IgD-negative memory B cell (primary cell): ENCODE results near the gene GRIN1. TPM values are rescaled to one million over a fixed set of nuclear protein-coding genes. Genes with fewer than 3 reads are reported as not detected.

ENCODE experiments used
- H3K27ac Mint-ChIP-seq, 3 donors: one replicate each; pipeline ENCODE4 v1.8.0; 2020 to 2022; ENCODE audit warnings: mild to moderate bottlenecking in 3 of 3, mixed read lengths in 3 of 3, moderate library complexity in 1 of 3
- H3K27me3 Mint-ChIP-seq: one replicate; pipeline ENCODE4 v1.8.0; 2021; ENCODE audit warnings: mixed read lengths
- H3K36me3 Mint-ChIP-seq: one replicate; pipeline ENCODE4 v1.8.0; 2020; ENCODE audit warnings: mild to moderate bottlenecking, mixed read lengths
- H3K4me1 Mint-ChIP-seq, 3 donors: one replicate each; pipeline ENCODE4 v1.8.0; 2020 to 2022; ENCODE audit warnings: mixed read lengths in 3 of 3, mild to moderate bottlenecking in 1 of 3
- H3K4me3 Mint-ChIP-seq, 4 donors: one replicate each; pipeline ENCODE4 v1.8.0; 2020 to 2022; ENCODE audit warnings: mild to moderate bottlenecking in 4 of 4, mixed read lengths in 4 of 4, moderate library complexity in 3 of 4
- H3K9me3 Mint-ChIP-seq, 3 donors: one replicate each; pipeline ENCODE4 v1.8.0; 2020 to 2021; ENCODE audit warnings: mixed read lengths in 3 of 3, mild to moderate bottlenecking in 1 of 3
- polyA plus RNA-seq: library from polyadenylated mRNA; unstranded; fragments of 300-500 nt; fragmentation: Illumina TruSeq; gene quantifications from one replicate; pipeline ENCODE4 v1.2.3, GENCODE V29; 2021

Gene GRIN1
- polyA plus RNA-seq, 1 donor from 2014 or later = not detected

GRCh38 chr9:137108608-137109249 is 30.2 kb upstream of the GRIN1 start:
- Mint-ChIP-seq H3K9me3 (no peaks in the 10 kb centered on the region), H3K27ac (peak overlapping the region in 1 of 3 donors; percentile 28), H3K4me3 (peak overlapping the region in 1 of 4 donors; percentile 50), H3K4me1 (peaks cover 0 to 4% (median 4%) of the 10 kb centered on the region in 3 donors), H3K36me3 (no peaks in the 10 kb centered on the region), H3K27me3 (no peaks in the 10 kb centered on the region)

DNA sequence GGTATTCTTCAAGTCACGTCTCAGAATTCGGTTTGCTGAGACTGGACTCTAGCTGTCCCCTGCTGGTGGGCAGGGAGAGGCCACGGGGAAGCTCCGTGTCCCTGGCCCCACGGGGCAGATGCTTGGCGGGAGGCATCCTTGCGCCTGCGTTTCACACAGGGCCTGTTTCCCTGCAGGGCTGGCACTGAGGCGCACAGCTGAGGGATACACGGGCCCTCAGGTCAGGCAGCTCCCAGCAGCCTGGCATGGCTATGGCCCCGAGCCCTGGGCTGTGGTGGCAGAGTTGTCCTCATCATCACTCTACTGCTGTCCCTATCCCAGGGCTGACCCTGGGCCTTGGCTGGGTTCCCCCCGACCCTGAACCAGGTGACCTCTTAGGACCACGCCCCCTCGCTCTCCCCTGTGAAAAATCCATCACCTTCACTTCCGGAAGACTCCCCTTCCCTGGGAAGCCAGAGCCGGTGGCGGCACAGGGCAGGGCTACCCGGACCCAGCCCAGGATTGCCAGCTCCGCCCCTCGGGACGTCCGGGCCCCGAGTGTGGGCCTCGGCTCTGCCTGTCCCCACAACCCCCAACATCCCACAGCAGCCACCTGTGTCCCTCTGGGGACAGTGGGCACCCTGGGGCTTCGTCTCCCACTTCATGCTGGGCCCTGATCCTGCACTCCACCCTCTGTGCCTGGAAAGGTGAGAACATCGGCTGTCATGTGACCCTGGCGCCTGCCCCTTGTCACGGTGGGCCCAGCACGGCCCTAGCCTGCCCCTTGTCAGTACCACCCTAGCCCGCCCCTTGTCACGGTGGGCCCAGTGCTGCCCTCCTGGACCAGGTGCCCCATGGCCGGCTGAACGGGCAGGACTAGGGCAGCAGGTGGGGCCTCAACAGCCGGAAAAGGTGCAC is 29.5 kb upstream of the GRIN1 start:
- Mint-ChIP-seq H3K27me3 (no peaks in the 10 kb centered on the region), H3K4me3 (peak overlapping the region in 1 of 4 donors; percentile 50), H3K9me3 (no peaks in the 10 kb centered on the region), H3K27ac (peak overlapping the region in 1 of 3 donors; percentile 28), H3K36me3 (no peaks in the 10 kb centered on the region), H3K4me1 (peaks cover 0 to 4% (median 4%) of the 10 kb centered on the region in 3 donors)

DNA sequence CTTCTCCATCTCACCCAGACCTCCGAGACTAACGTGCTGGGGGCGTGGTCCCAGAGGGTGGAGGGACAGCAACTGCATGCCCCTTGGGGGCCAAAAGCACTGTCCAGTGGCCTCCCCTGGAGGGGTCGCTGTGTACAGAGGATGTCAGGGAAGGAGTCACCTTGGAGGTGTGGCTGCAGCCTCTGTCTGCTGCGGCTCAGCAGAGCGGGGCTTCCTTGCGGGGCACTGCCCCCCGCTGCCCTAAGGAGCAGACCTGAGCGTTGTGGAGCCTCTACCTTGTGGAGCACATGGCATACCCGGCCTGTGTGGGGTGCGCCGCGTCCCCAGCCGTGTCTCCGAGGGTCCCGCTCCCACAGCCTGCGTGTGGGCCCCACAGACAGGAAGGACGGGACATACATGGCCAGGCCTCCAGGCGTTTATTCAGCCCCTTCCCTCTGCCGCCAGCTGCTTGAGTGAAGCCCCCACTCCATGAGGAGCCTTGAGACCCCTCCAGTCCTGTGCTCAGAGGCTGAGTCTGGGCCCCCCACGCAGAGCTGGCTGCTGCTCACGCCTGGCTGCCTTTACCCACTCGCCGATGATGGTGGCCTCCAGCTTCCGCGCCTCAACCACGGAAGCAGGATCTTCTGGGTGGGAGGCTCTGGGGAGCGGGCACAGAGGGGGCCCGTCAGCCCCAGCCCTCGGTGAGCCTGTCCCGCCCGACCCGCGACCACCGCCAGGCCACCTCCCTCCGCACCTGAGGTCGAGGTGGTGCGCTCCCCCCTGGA is 28.6 kb upstream of the GRIN1 start:
- H3K9me3 Mint-ChIP-seq = no peaks in the 10 kb centered on the region
- H3K36me3 Mint-ChIP-seq = no peaks in the 10 kb centered on the region
- no peak overlapping the region for H3K4me3 Mint-ChIP-seq
- H3K4me1 Mint-ChIP-seq = peaks cover 0 to 4% (median 4%) of the 10 kb centered on the region in 3 donors
- no peaks in the 10 kb centered on the region for H3K27me3 Mint-ChIP-seq
- no peak overlapping the region for H3K27ac Mint-ChIP-seq

DNA sequence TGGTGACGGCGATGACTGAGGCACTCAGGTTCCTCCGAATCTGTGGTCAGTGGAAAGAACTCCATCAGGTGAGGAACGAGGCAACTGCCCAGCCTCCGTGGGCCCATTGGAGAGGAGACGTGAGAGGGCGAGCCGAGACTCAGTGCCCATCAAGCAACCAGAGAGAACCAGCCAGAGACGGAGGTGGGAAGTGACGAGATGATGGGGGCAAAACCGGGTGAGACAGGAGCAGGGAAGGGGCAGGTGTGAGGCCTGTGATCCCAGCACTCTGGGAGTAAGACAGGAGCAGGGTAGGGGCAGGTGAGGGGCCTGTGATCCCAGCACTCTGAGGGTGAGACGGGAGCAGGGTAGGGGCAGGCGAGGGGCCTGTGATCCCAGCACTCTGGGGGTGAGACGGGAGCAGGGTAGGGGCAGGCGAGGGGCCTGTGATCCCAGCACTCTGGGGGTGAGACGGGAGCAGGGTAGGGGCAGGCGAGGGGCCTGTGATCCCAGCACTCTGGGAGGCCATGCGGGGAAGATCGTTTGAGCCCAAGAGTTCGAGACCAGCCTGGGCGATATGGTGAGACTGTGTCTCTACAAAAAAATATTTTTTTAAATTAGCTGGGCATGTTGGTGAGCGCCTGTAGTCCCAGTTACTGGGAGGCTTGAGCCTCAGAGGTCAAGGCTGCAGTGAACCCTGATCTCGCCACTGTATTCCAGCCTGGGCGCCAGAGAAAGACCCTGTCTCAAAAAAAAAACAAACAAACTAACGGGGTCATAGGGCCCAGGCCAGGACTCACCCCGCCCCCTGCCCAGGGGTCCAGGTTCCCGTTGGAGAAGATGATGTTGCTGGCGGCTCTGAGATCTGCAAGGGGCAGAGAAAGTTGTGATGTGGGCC is 27.8 kb upstream of the GRIN1 start:
- H3K4me3 Mint-ChIP-seq = peak overlapping the region in 2 of 4 donors; percentile 8 to 26
- no peaks in the 10 kb centered on the region for H3K9me3 Mint-ChIP-seq
- no peak overlapping the region for H3K27ac Mint-ChIP-seq
- no peaks in the 10 kb centered on the region for H3K36me3 Mint-ChIP-seq
- peaks cover 0 to 4% (median 4%) of the 10 kb centered on the region in 3 donors for H3K4me1 Mint-ChIP-seq
- no peaks in the 10 kb centered on the region for H3K27me3 Mint-ChIP-seq

- peak overlapping the region in 1 of 4 donors; percentile 26 for H3K4me3 Mint-ChIP-seq
- H3K27me3 Mint-ChIP-seq = no peaks in the 10 kb centered on the region
- H3K4me1 Mint-ChIP-seq = peaks cover 0 to 4% (median 4%) of the 10 kb centered on the region in 3 donors
- H3K36me3 Mint-ChIP-seq = no peaks in the 10 kb centered on the region
- peak overlapping the region in 1 of 3 donors; percentile 73 for H3K27ac Mint-ChIP-seq
- H3K9me3 Mint-ChIP-seq = no peaks in the 10 kb centered on the region
These were observed 27.0 kb upstream of the GRIN1 start for GRCh38 chr9:137111788-137112563.

- Mint-ChIP-seq H3K4me1 (peaks cover 0 to 4% (median 4%) of the 10 kb centered on the region in 3 donors), H3K27ac (peak overlapping the region in 1 of 3 donors; percentile 53), H3K27me3 (no peaks in the 10 kb centered on the region), H3K36me3 (no peaks in the 10 kb centered on the region), H3K9me3 (no peaks in the 10 kb centered on the region), H3K4me3 (peak overlapping the region; percentile 68 to 92 (median 82))
These were observed 26.2 kb upstream of the GRIN1 start for GRCh38 chr9:137112564-137113384.

DNA sequence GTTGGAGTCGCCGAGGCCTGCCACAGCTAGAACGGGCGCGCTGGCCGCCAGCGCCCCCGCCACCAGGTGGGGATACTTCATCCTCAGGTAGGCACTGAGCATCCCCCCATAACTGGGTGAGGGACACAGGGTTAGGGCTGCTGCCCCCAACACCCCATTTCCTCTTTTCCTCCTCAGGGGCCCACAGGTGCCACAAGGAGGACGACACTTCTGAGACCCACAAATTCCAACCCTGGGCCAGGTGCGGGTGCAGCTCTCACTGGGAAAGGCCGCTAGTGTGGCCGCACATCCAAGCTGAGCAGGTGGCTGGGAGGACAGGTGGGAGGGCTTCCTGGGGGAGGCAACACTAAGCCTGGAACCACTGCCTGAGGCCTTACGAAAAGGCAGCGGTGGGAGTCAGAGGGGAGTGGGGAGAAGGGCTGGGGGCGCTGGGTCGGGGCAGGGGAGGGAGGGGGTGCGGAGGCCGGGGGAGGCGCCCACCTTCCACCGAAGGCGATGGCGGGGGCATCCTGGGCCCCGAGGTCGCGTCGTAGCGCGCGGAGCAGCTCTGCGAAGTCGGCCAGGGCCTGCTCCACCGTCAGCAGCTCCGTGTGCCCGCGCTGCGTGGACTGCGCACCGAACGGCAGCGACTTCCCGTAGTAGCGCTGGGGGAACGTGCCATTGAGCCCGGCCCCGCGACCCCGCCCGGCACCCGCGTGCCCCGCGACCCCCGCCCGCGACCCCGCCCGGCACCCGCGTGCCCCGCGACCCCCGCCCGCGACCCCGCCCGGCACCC is 25.4 kb upstream of the GRIN1 start:
- Mint-ChIP-seq H3K36me3 (no peaks in the 10 kb centered on the region), H3K27ac (peak overlapping the region in 1 of 3 donors; percentile 53), H3K4me1 (peaks cover 0 to 4% (median 4%) of the 10 kb centered on the region in 3 donors), H3K4me3 (peak overlapping the region; percentile 68 to 92 (median 82)), H3K9me3 (no peaks in the 10 kb centered on the region), H3K27me3 (no peaks in the 10 kb centered on the region)

GRCh38 chr9:137114220-137114612 is 24.7 kb upstream of the GRIN1 start:
- no peaks in the 10 kb centered on the region for H3K27me3 Mint-ChIP-seq
- H3K36me3 Mint-ChIP-seq = no peaks in the 10 kb centered on the region
- H3K9me3 Mint-ChIP-seq = no peaks in the 10 kb centered on the region
- peaks cover 6 to 8% (median 8%) of the 10 kb centered on the region in 3 donors for H3K4me1 Mint-ChIP-seq
- no peak overlapping the region for H3K27ac Mint-ChIP-seq
- H3K4me3 Mint-ChIP-seq = peak overlapping the region in 3 of 4 donors; percentile 12 to 79 (median 57)

- H3K9me3 Mint-ChIP-seq = no peaks in the 10 kb centered on the region
- peak within 1 kb of the TSS in 1 of 3 donors; percentile 56 for H3K27ac Mint-ChIP-seq
These were observed 24.2 kb upstream of the GRIN1 start, which contains the start of gene DPP7 for GRCh38 chr9:137114613-137115393. DPP7 (minus strand) TSS chr9:137114733; CDS start chr9:137114713, 20 bp downstream.

GRCh38 chr9:137115394-137116026 is 23.4 kb upstream of the GRIN1 start:
- no peaks in the 10 kb centered on the region for H3K9me3 Mint-ChIP-seq
- peaks cover 9 to 12% (median 10%) of the 10 kb centered on the region in 3 donors for H3K4me1 Mint-ChIP-seq
- peak overlapping the region in 2 of 4 donors; percentile 25 to 76 for H3K4me3 Mint-ChIP-seq
- no peaks in the 10 kb centered on the region for H3K27me3 Mint-ChIP-seq
- H3K27ac Mint-ChIP-seq = peak overlapping the region in 1 of 3 donors; percentile 56
- H3K36me3 Mint-ChIP-seq = no peaks in the 10 kb centered on the region

More at GRCh38 chr9:137114613-137115393, 24.2 kb upstream of the GRIN1 start, which contains the start of gene DPP7:
- Mint-ChIP-seq H3K27me3 (no peaks in the 10 kb centered on the region), H3K4me3 (peak within 1 kb of the TSS; percentile 68 to 92 (median 82)), H3K4me1 (peaks cover 9 to 12% (median 10%) of the 10 kb centered on the region in 3 donors), H3K36me3 (no peaks in the 10 kb centered on the region)

DNA sequence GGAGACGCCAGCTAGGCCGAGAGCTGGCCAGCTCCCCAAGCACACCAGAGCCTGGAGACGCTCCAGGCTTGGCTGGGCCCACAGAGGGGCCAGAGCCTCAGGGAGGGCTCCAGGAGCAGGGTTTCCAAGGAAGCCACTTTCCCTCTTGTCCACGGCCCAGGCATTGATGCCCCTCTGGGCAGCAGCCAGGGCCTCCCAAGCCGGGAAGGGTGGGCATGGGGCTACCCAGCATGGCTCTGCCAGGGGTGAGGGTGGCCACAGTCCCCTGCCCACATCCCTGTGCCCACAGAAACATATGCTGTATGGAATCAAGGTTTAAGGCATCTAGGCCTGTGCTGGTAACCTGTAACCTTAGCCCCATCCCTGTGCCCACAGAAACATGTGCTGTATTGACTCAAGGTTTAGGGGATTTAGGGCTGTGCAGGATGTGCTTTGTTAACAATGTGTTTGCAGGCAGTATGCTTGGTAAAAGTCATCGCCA is 22.9 kb upstream of the GRIN1 start:
- Mint-ChIP-seq H3K36me3 (no peaks in the 10 kb centered on the region), H3K9me3 (no peaks in the 10 kb centered on the region), H3K4me3 (peak overlapping the region in 1 of 4 donors; percentile 62), H3K27me3 (no peaks in the 10 kb centered on the region), H3K27ac (peak overlapping the region in 1 of 3 donors; percentile 56), H3K4me1 (peaks cover 9 to 12% (median 10%) of the 10 kb centered on the region in 3 donors)
